HG02884 (cell line): ENCODE data around the gene CDK12.
"Not testable (repeated sequence)": the region's sequence is repeated elsewhere in the genome, so short reads cannot be mapped to it uniquely, and the experiment has no call there.

Source experiments
- ATAC-seq: cut with Tn5 transposase; IDR thresholded peaks from one replicate; pipeline ENCODE4 v1.9.1; 2021; ENCODE audit warnings: mild to moderate bottlenecking, moderate library complexity; ENCODE audit not compliant: unreplicated experiment

The CDK12 gene

GRCh38 chr17:39487946-39488345 lies 26.7 kb downstream of the CDK12 start:
- no peak for ATAC-seq

GRCh38 chr17:39496921-39497320 lies 35.6 kb downstream of the CDK12 start:
- not testable (repeated sequence) for ATAC-seq

GRCh38 chr17:39507511-39507910 lies 46.2 kb downstream of the CDK12 start:
- ATAC-seq = no peak

- ATAC-seq = no peak
Observed at GRCh38 chr17:39508987-39509386, 47.7 kb downstream of the CDK12 start.

GRCh38 chr17:39513309-39513708 lies 52.0 kb downstream of the CDK12 start:
- ATAC-seq = no peak

- ATAC-seq = no peak
Observed at GRCh38 chr17:39513915-39514314, 52.6 kb downstream of the CDK12 start.

- ATAC-seq = no peak
Observed at GRCh38 chr17:39517224-39517623, 55.9 kb downstream of the CDK12 start.

- ATAC-seq = no peak
Observed at GRCh38 chr17:39525801-39526506, 64.7 kb downstream of the CDK12 start.

- ATAC-seq = no peak
Observed at GRCh38 chr17:39527220-39527813, 66.0 kb downstream of the CDK12 start.

- no peak for ATAC-seq
Observed at GRCh38 chr17:39529455-39529854, 68.2 kb downstream of the CDK12 start.

GRCh38 chr17:39530513-39530912 lies 69.2 kb downstream of the CDK12 start:
- no peak for ATAC-seq

- no peak for ATAC-seq
Observed at GRCh38 chr17:39531252-39531651, 70.0 kb downstream of the CDK12 start.

GRCh38 chr17:39533891-39534290 lies 72.6 kb downstream of the CDK12 start:
- ATAC-seq = no peak

GRCh38 chr17:39534768-39535405 lies 73.6 kb downstream of the CDK12 start:
- no peak for ATAC-seq

- ATAC-seq = no peak
Observed at GRCh38 chr17:39536468-39536867, 75.2 kb downstream of the CDK12 start.

GRCh38 chr17:39537364-39537763 lies 76.1 kb downstream of the CDK12 start:
- not testable (repeated sequence) for ATAC-seq

- no peak for ATAC-seq
Observed at GRCh38 chr17:39538866-39539265, 77.6 kb downstream of the CDK12 start.

- ATAC-seq = no peak
Observed at GRCh38 chr17:39540611-39541010, 79.3 kb downstream of the CDK12 start.

- no peak for ATAC-seq
Observed at GRCh38 chr17:39541652-39542051, 80.4 kb downstream of the CDK12 start.

GRCh38 chr17:39543176-39543575 lies 81.9 kb downstream of the CDK12 start:
- ATAC-seq = no peak

GRCh38 chr17:39543664-39544063 lies 82.4 kb downstream of the CDK12 start:
- no peak for ATAC-seq

GRCh38 chr17:39544361-39544760 lies 83.1 kb downstream of the CDK12 start:
- ATAC-seq = not testable (repeated sequence)
